HFF-Myc (cell line): Measurements from ENCODE around the gene DDIT4L.

ENCODE experiments used
- DNase-seq: peaks from one replicate; pipeline ENCODE4 v3.0.0-alpha.2; 2011; ENCODE audit warnings: low read depth; ENCODE audit errors: extremely low read depth
- H3K4me3 ChIP-seq: replicated peaks from 2 replicates; pipeline ENCODE4 v1.5.1; 2011; ENCODE audit warnings: low read depth, mild to moderate bottlenecking, control low read depth, low read length
- CTCF ChIP-seq: IDR thresholded peaks from 2 replicates; pipeline ENCODE4 v1.5.1; 2012; ENCODE audit warnings: mild to moderate bottlenecking, low read depth, low read length, control low read depth; ENCODE audit errors: missing control alignments

The DDIT4L gene

GRCh38 chr4:100177126-100177525 lies 13.1 kb downstream of the DDIT4L start:
- no peak overlapping the region for H3K4me3 ChIP-seq
- DNase-seq = no peak
- no peak for TF ChIP-seq CTCF

- TF ChIP-seq CTCF = no peak
- DNase-seq = no peak
- no peak overlapping the region for H3K4me3 ChIP-seq
Measured at GRCh38 chr4:100175858-100176257, 14.4 kb downstream of the DDIT4L start.

GRCh38 chr4:100174985-100175383 lies 15.3 kb downstream of the DDIT4L start:
- no peak overlapping the region for H3K4me3 ChIP-seq
- no peak for DNase-seq
- no peak for TF ChIP-seq CTCF

GRCh38 chr4:100170986-100171385 lies 19.3 kb downstream of the DDIT4L start:
- H3K4me3 ChIP-seq = no peak overlapping the region
- no peak for TF ChIP-seq CTCF
- DNase-seq = no peak

- no peak for DNase-seq
- TF ChIP-seq CTCF = no peak
Measured at GRCh38 chr4:100169491-100170485, 20.5 kb downstream of the DDIT4L start.

GRCh38 chr4:100168521-100168920 lies 21.7 kb downstream of the DDIT4L start:
- no peak for TF ChIP-seq CTCF
- no peak for DNase-seq
- H3K4me3 ChIP-seq = no peak overlapping the region

More at GRCh38 chr4:100169491-100170485, 20.5 kb downstream of the DDIT4L start:
- no peak overlapping the region for H3K4me3 ChIP-seq
